Activated T-helper 1 cell treated with Interleukin-2 at 50 U/mL for 16 hours (primary cell): ENCODE results near the gene C2orf76.
A peak's percentile ranks its signal among the peaks of the same experiment; 100 is the strongest.
"Not testable (repeated sequence)": the region's sequence is repeated elsewhere in the genome, so short reads cannot be mapped to it uniquely, and the experiment has no call there.

Experiments
- DNase-seq: peaks from one replicate; pipeline ENCODE4 v3.0.0-alpha.2; 2020; ENCODE audit warnings: low read depth

The C2orf76 gene

GRCh38 chr2:119366649-119367471 lies at the start of gene C2orf76, which contains the start of gene DBI:
C2orf76 (minus strand) TSS chr2:119366834; CDS start chr2:119339959, 26,875 bp downstream.
DBI (plus strand) TSS chr2:119366977; CDS start chr2:119367052, 75 bp downstream.
- peak; percentile 86 for DNase-seq

GRCh38 chr2:119415630-119416029 lies 49.0 kb upstream of the C2orf76 start:
- no peak for DNase-seq

- DNase-seq: no peak
These were observed 48.3 kb upstream of the C2orf76 start for GRCh38 chr2:119414894-119415293.

GRCh38 chr2:119409506-119409905 lies 42.9 kb upstream of the C2orf76 start:
- no peak for DNase-seq

- DNase-seq: no peak
These were observed 41.6 kb upstream of the C2orf76 start for GRCh38 chr2:119408221-119408619.

- no peak for DNase-seq
These were observed 41.0 kb upstream of the C2orf76 start for GRCh38 chr2:119407430-119408220.

- no peak for DNase-seq
These were observed 38.5 kb upstream of the C2orf76 start for GRCh38 chr2:119405151-119405550.

- DNase-seq: not testable (repeated sequence)
These were observed 37.0 kb upstream of the C2orf76 start for GRCh38 chr2:119403618-119404017.

- no peak for DNase-seq
These were observed 36.3 kb upstream of the C2orf76 start for GRCh38 chr2:119402645-119403560.

GRCh38 chr2:119402106-119402505 lies 35.5 kb upstream of the C2orf76 start:
- DNase-seq: no peak

GRCh38 chr2:119397196-119397595 lies 30.6 kb upstream of the C2orf76 start:
- no peak for DNase-seq

GRCh38 chr2:119393971-119394748 lies 27.5 kb upstream of the C2orf76 start:
- no peak for DNase-seq

- DNase-seq: no peak
These were observed 23.1 kb upstream of the C2orf76 start for GRCh38 chr2:119389615-119390306.

GRCh38 chr2:119387381-119388129 lies 20.9 kb upstream of the C2orf76 start:
- no peak for DNase-seq

GRCh38 chr2:119385466-119385865 lies 18.8 kb upstream of the C2orf76 start:
- no peak for DNase-seq

- no peak for DNase-seq
These were observed 18.3 kb upstream of the C2orf76 start for GRCh38 chr2:119384971-119385370.

GRCh38 chr2:119383410-119384140 lies 16.9 kb upstream of the C2orf76 start:
- no peak for DNase-seq

GRCh38 chr2:119378566-119378965 lies 11.9 kb upstream of the C2orf76 start:
- no peak for DNase-seq

- no peak for DNase-seq
These were observed 11.3 kb upstream of the C2orf76 start for GRCh38 chr2:119377993-119378345.
